ENCODE data around the gene PRKD3. TPM values are rescaled to one million over a fixed set of nuclear protein-coding genes. Genes with fewer than 3 reads are reported as not detected.
A peak's percentile ranks its signal among the peaks of the same experiment; 100 is the strongest.

Gene PRKD3
- total and polyA plus RNA-seq, 2 donors (not counting 1 experiment from before 2014, with no cell fraction given) = 28.9 to 82.2 TPM

GRCh38 chr2:37317746-37318145 is 6.9 kb downstream of the PRKD3 start:
- no peaks in the 10 kb centered on the region for H3K36me3 ChIP-seq (replicated peaks in 1 of 2; ENCODE audit: control extremely low read depth in 1 of 2, control insufficient read depth in 1 of 2, extremely low read depth in 1 of 2, insufficient read depth in 2 of 2, low read length in 1 of 2)
- no peak overlapping the region for H3K4me3 ChIP-seq (ENCODE audit: control extremely low read depth in 1 of 5, extremely low read depth in 1 of 5, insufficient read depth in 1 of 5, low read depth in 2 of 5, low read length in 4 of 5)
- TF ChIP-seq, protein P1, sequence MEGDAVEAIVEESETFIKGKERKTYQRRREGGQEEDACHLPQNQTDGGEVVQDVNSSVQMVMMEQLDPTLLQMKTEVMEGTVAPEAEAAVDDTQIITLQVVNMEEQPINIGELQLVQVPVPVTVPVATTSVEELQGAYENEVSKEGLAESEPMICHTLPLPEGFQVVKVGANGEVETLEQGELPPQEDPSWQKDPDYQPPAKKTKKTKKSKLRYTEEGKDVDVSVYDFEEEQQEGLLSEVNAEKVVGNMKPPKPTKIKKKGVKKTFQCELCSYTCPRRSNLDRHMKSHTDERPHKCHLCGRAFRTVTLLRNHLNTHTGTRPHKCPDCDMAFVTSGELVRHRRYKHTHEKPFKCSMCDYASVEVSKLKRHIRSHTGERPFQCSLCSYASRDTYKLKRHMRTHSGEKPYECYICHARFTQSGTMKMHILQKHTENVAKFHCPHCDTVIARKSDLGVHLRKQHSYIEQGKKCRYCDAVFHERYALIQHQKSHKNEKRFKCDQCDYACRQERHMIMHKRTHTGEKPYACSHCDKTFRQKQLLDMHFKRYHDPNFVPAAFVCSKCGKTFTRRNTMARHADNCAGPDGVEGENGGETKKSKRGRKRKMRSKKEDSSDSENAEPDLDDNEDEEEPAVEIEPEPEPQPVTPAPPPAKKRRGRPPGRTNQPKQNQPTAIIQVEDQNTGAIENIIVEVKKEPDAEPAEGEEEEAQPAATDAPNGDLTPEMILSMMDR (IDR thresholded peaks at IDR 0.05) = no peak
- TF ChIP-seq EZH2 (IDR thresholded peaks at IDR 0.05; ENCODE audit: borderline replicate concordance, insufficient read depth, low read depth, low read length, poor library complexity, severe bottlenecking) = no peak
- peak overlapping the region; percentile 34 for H3K9ac ChIP-seq (ENCODE audit: low read length)
- H3K4me1 Mint-ChIP-seq = peaks cover 80% of the 10 kb centered on the region
- peaks cover 53 to 73% of the 10 kb centered on the region in 2 donors for H3K4me1 ChIP-seq (ENCODE audit: control insufficient read depth in 2 of 2, insufficient read depth in 2 of 2, low read length in 2 of 2)
- H3K27ac Mint-ChIP-seq = peak overlapping the region; percentile 70
- H3K9me3 Mint-ChIP-seq (ENCODE audit: insufficient read depth) = no peaks in the 10 kb centered on the region
- ATAC-seq (ENCODE audit: low read depth) = no peak
- ChIA-PET CTCF (interaction anchor here (0.6 to 1.3 kb wide), 2 partner anchors 17 to 78 kb away, joined by 3 to 8 read pairs; no protein-coding TSS in a partner anchor), POLR2A (interaction anchor here (0.7 kb wide), 1 partner anchor 37 kb away, joined by 3 read pairs; no protein-coding TSS in a partner anchor)
- H3K27ac ChIP-seq (ENCODE audit: low read length in 2 of 2) = peak overlapping the region; percentile 19 to 66
- H3K9me3 ChIP-seq (ENCODE audit: control extremely low read depth in 1 of 3, control insufficient read depth in 2 of 3, insufficient read depth in 1 of 3, low read length in 2 of 3) = no peaks in the 10 kb centered on the region
- intact Hi-C loops (cut with micrococcal nuclease) = no loop called here
- WGBS (ENCODE audit: insufficient coverage) = no CpG with 5 or more reads among the region's 1 CpG
- no peaks in the 10 kb centered on the region for H3K27me3 ChIP-seq (replicated peaks in 1 of 4; ENCODE audit: control extremely low read depth in 1 of 4, control insufficient read depth in 3 of 4, insufficient read depth in 4 of 4, low read length in 3 of 4)
- H3K79me2 ChIP-seq (ENCODE audit: control insufficient read depth, insufficient read depth, low read length) = peaks cover 97% of the 10 kb centered on the region
- DNase-seq = no peak
- no peak overlapping the region for H2AFZ ChIP-seq (ENCODE audit: insufficient read depth, low read depth, low read length, poor library complexity, severe bottlenecking)
- peak overlapping the region; percentile 56 for H3K4me2 ChIP-seq (replicated peaks; ENCODE audit: low read depth, low read length, poor library complexity, severe bottlenecking)
- H3K27me3 Mint-ChIP-seq = no peaks in the 10 kb centered on the region
- peaks cover 38% of the 10 kb centered on the region for H4K20me1 ChIP-seq (ENCODE audit: control insufficient read depth, insufficient read depth, low read length, poor library complexity, severe bottlenecking)
- peak overlapping the region; percentile 67 for H3K4me3 Mint-ChIP-seq

GRCh38 chr2:37316181-37316580 is 8.5 kb downstream of the PRKD3 start:
- Histone ChIP-seq H3K36me3 (replicated peaks in 1 of 2; ENCODE audit: control extremely low read depth in 1 of 2, control insufficient read depth in 1 of 2, extremely low read depth in 1 of 2, insufficient read depth in 2 of 2, low read length in 1 of 2) (no peaks in the 10 kb centered on the region), H3K27ac (ENCODE audit: low read length in 2 of 2) (no peak overlapping the region), H2AFZ (ENCODE audit: insufficient read depth, low read depth, low read length, poor library complexity, severe bottlenecking) (no peak overlapping the region), H3K4me1 (ENCODE audit: control insufficient read depth in 2 of 2, insufficient read depth in 2 of 2, low read length in 2 of 2) (peaks cover 41 to 69% of the 10 kb centered on the region in 2 donors), H3K27me3 (replicated peaks in 1 of 4; ENCODE audit: control extremely low read depth in 1 of 4, control insufficient read depth in 3 of 4, insufficient read depth in 4 of 4, low read length in 3 of 4) (no peaks in the 10 kb centered on the region), H3K4me3 (ENCODE audit: control extremely low read depth in 1 of 5, extremely low read depth in 1 of 5, insufficient read depth in 1 of 5, low read depth in 2 of 5, low read length in 4 of 5) (no peak overlapping the region), H4K20me1 (ENCODE audit: control insufficient read depth, insufficient read depth, low read length, poor library complexity, severe bottlenecking) (peaks cover 41% of the 10 kb centered on the region), H3K4me2 (replicated peaks; ENCODE audit: low read depth, low read length, poor library complexity, severe bottlenecking) (peak overlapping the region; percentile 2), H3K79me2 (ENCODE audit: control insufficient read depth, insufficient read depth, low read length) (peaks cover 97% of the 10 kb centered on the region), H3K9ac (ENCODE audit: low read length) (no peak overlapping the region), H3K9me3 (ENCODE audit: control extremely low read depth in 1 of 3, control insufficient read depth in 2 of 3, insufficient read depth in 1 of 3, low read length in 2 of 3) (no peaks in the 10 kb centered on the region)
- Mint-ChIP-seq H3K4me1 (peaks cover 76% of the 10 kb centered on the region), H3K4me3 (peak overlapping the region; percentile 30), H3K9me3 (ENCODE audit: insufficient read depth) (no peaks in the 10 kb centered on the region), H3K27ac (peak overlapping the region; percentile 51), H3K27me3 (no peaks in the 10 kb centered on the region)
- TF ChIP-seq, protein P1 (IDR thresholded peaks at IDR 0.05) = no peak
- TF ChIP-seq EZH2 (IDR thresholded peaks at IDR 0.05; ENCODE audit: borderline replicate concordance, insufficient read depth, low read depth, low read length, poor library complexity, severe bottlenecking) = no peak
- DNase-seq = no peak
- 83% methylated on average over 2 of the region's 5 CpGs for WGBS (ENCODE audit: insufficient coverage)
- ChIA-PET CTCF (interaction anchor here (0.6 to 0.8 kb wide), 2 partner anchors 15 to 80 kb away, joined by 3 read pairs; no protein-coding TSS in a partner anchor), POLR2A (no interaction called here)
- intact Hi-C loops (cut with micrococcal nuclease) = no loop called here
- ATAC-seq (ENCODE audit: low read depth) = no peak

Data from B cell (primary cell).